HG03354 (cell line): ENCODE measurements around the gene MCOLN2.
"Not testable (repeated sequence)": the region's sequence is repeated elsewhere in the genome, so short reads cannot be mapped to it uniquely, and the experiment has no call there.

ENCODE experiments used
- ATAC-seq: cut with Tn5 transposase; IDR thresholded peaks from one replicate; pipeline ENCODE4 v1.9.1; 2021; ENCODE audit warnings: mild to moderate bottlenecking; ENCODE audit not compliant: unreplicated experiment, poor library complexity, severe bottlenecking

MCOLN2 gene

GRCh38 chr1:84912726-84913554 lies 84.0 kb downstream of the MCOLN2 start:
- ATAC-seq: no peak

GRCh38 chr1:84908746-84909464 lies 88.0 kb downstream of the MCOLN2 start:
- ATAC-seq: not testable (repeated sequence)

DNA sequence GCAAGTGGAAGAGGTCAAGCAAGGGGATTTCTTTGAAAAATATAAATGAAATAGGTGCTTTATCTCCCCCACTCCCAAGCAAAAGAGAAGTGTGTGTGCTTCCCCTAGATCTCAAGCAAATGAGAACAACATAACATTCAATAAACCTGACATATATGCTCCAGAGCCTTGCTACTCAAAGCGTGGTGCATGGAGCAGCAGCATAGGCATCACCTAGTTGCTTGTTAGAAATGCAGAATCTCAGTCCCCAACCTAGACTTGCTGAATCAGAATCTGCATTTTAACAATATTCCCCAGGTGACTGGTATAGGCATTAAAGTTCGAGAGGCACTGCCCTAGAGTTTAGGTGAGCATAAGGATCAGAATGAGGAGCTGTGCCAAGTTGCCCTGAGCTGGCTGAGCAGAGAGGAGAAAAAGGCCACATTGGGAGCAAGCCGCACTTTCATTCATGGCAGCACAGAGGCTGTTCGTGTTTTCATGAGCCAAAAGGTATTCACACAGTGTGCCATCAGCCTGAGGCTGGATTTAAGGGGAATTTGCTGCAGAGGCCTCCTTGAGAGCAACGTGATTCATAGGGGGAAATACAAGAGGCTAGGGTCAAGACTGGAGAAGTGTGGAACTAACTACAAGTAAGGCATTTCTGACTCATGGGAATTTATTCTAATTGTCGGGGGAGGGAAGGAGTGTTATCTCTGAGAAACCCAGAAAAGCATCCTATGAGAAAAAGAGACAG lies 89.7 kb downstream of the MCOLN2 start:
- ATAC-seq: no peak

- not testable (repeated sequence) for ATAC-seq
These were observed 94.2 kb downstream of the MCOLN2 start for GRCh38 chr1:84902727-84903126.

- no peak for ATAC-seq
These were observed 96.9 kb downstream of the MCOLN2 start for GRCh38 chr1:84899969-84900368.

DNA sequence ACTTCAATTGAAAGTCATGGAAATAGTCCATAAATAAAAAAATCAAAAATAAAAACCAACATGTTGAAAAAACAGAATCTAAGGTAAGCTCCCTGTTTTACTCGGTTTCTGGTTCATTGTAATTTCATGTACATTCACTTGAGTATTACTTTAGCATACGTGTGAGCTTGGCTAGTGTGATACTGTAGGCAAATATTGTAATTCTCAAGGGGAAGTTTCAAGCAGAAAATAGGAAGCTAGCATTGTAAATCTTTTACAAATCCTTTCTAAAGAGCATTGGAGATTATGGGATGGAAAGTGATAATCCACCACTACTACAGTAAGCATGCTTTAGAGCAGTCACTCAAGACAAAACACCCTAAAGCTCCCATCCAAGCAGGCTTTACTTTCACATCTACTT lies 100.6 kb downstream of the MCOLN2 start:
- no peak for ATAC-seq

GRCh38 chr1:84892705-84893618 lies 104.0 kb downstream of the MCOLN2 start, which contains the start of gene LPAR3:
LPAR3 (minus strand) TSS chr1:84893206; CDS start chr1:84866120, 27,086 bp downstream.
- ATAC-seq: no peak

GRCh38 chr1:84890566-84890965 lies 106.3 kb downstream of the MCOLN2 start:
- no peak for ATAC-seq

GRCh38 chr1:84889437-84889836 lies 107.5 kb downstream of the MCOLN2 start:
- no peak for ATAC-seq

GRCh38 chr1:84888753-84889152 lies 108.2 kb downstream of the MCOLN2 start:
- no peak for ATAC-seq

DNA sequence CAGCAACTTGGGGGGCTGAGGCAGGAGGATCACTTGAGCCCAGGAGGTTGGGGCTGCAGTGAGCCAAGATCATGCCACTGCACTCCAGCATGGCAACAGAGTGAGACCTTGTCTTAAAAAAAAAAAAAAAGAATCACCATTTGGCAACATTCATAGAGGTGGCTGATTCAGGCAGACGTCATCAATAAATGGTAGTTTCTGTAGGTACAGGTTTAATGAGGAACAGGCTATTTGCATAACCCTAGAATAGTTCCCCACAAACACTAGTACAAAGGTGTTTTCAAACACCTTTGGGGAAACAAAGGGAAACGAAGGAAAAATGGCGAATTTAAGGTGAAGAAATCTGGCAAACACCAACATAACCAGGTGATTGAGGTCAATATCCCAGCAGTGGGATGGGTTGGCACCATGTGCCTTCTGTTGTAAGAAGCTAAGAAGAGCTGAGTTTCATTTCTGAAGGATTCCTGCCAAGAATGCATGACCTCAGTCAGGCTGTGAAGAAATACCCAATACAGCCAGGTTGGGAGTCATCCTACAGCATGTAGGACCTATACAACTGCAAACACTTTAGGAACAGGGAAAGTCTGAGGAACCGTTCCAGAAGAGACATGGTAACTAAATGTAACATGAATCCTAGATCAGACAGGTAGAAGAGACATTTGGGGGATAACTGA lies 109.5 kb downstream of the MCOLN2 start:
- ATAC-seq: no peak

- ATAC-seq: no peak
These were observed 111.4 kb downstream of the MCOLN2 start for GRCh38 chr1:84885469-84885868.

GRCh38 chr1:84884671-84885389 lies 112.1 kb downstream of the MCOLN2 start:
- ATAC-seq: no peak

GRCh38 chr1:84883286-84883685 lies 113.6 kb downstream of the MCOLN2 start:
- no peak for ATAC-seq

GRCh38 chr1:84877592-84877991 lies 119.3 kb downstream of the MCOLN2 start:
- ATAC-seq: no peak

DNA sequence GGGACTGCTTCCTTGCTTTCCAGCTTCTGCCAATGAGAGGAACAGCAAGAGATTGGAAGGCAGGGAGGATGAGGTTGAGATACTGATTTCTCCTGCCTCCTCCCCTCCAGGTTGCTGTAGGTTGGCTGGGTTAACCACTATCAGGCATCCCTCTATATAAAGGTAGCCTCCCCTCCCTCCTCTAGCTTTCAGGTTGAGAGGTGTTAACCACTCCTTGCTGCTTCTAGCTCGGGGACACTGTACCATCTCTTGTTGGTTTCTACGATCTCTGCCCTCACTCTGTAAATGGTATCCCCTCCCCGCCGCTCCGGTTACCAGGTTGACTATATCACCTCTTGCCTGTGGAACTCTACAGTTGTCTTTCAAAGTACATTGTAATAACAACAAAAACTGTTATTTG lies 120.6 kb downstream of the MCOLN2 start:
- no peak for ATAC-seq
